Caco-2 (cell line): ENCODE results near the gene PTPN9. TPM values are rescaled to one million over a fixed set of nuclear protein-coding genes. Genes with fewer than 3 reads are reported as not detected.

ENCODE experiments used
- BruUV-seq: library from RNA; stranded (reverse); fragments of 400-500 nt; replicated peaks from 2 replicates; lab custom pipeline; 2021; lab: Mats Ljungman, UMichigan
- CTCF ChIA-PET: fragments of 300-600 bp; sonication (Branson Sonifier 250); formaldehyde crosslinking; loops from one replicate; lab custom pipeline; 2022; ENCODE audit warnings: antibody characterized with exemption; lab: Charles Lee
- POLR2A ChIA-PET: fragments of 300-600 bp; sonication (Branson Sonifier 250); formaldehyde crosslinking; loops from one replicate; lab custom pipeline; 2022; ENCODE audit warnings: antibody characterized with exemption; lab: Charles Lee
- DNase-seq, 2 experiments: peaks; one replicate each; pipeline versions ENCODE4 v3.0.0 to v3.0.0-alpha.2; 2020 to 2022
- H3K27me3 ChIP-seq: replicated peaks from 2 replicates; pipeline ENCODE4 v1.6.0; 2011; ENCODE audit warnings: low read length; ENCODE audit not compliant: control insufficient read depth, insufficient read depth
- H3K36me3 ChIP-seq: 2 replicates; pipeline ENCODE4 v1.5.1; 2011; ENCODE audit warnings: low read length; ENCODE audit not compliant: control insufficient read depth, insufficient read depth
- H3K4me1 ChIP-seq: fragments of 250-450 bp; sonication (Bioruptor Pico); 2 replicates; pipeline ENCODE4 v1.5.1; 2020; ENCODE audit warnings: mild to moderate bottlenecking
- H3K4me3 ChIP-seq: 2 replicates; pipeline ENCODE4 v1.5.1; 2011; ENCODE audit warnings: low read depth, mild to moderate bottlenecking, control low read depth, low read length
- H3K9me3 ChIP-seq: fragments of 250-450 bp; sonication (Bioruptor Pico); 2 replicates; pipeline ENCODE4 v1.5.1; 2020; ENCODE audit warnings: mild to moderate bottlenecking, moderate library complexity
- H3K27ac Mint-ChIP-seq: one replicate; pipeline ENCODE4 v1.8.0; 2022; ENCODE audit warnings: mixed read lengths; ENCODE audit not compliant: unreplicated experiment
- H3K27me3 Mint-ChIP-seq: one replicate; pipeline ENCODE4 v1.8.0; 2022; ENCODE audit warnings: mixed read lengths; ENCODE audit not compliant: insufficient read depth, unreplicated experiment
- H3K36me3 Mint-ChIP-seq: one replicate; pipeline ENCODE4 v1.8.0; 2022; ENCODE audit warnings: mild to moderate bottlenecking, mixed read lengths; ENCODE audit not compliant: insufficient read depth, unreplicated experiment
- H3K4me1 Mint-ChIP-seq: one replicate; pipeline ENCODE4 v1.8.0; 2022; ENCODE audit warnings: low read depth, mixed read lengths; ENCODE audit not compliant: unreplicated experiment
- H3K4me3 Mint-ChIP-seq: one replicate; pipeline ENCODE4 v1.8.0; 2022; ENCODE audit warnings: mild to moderate bottlenecking, moderate library complexity, mixed read lengths; ENCODE audit not compliant: unreplicated experiment
- H3K9me3 Mint-ChIP-seq: one replicate; pipeline ENCODE4 v1.8.0; 2022; ENCODE audit warnings: mixed read lengths; ENCODE audit not compliant: unreplicated experiment
- CTCF ChIP-seq, 2 experiments: fragments of 200-600 bp in 1 of 2; IDR thresholded peaks; 1 replicate in 1 of 2; 2 replicates in 1 of 2; pipeline versions ENCODE4 v1.5.1 to v1.8.0; 2011 to 2022; ENCODE audit warnings: antibody characterized with exemption in 1 of 2, control low read depth in 1 of 2, inconsistent platforms in 1 of 2, low read depth in 1 of 2, low read length in 1 of 2, mild to moderate bottlenecking in 1 of 2, moderate library complexity in 1 of 2; ENCODE audit not compliant: insufficient read depth in 1 of 2, severe bottlenecking in 1 of 2, unreplicated experiment in 1 of 2
- intact Hi-C: fragments of 100-400 bp; cut with micrococcal nuclease; formaldehyde crosslinking; loops from one replicate; pipeline ENCODE4 v1.10.0; 2022; ENCODE audit not compliant: unreplicated experiment
- total RNA-seq: library from RNA; stranded (reverse); gene quantifications from 2 replicates; pipeline ENCODE4 v1.2.3, GENCODE V29; 2022

PTPN9 gene
- total RNA-seq, 1 experiment from 2014 or later, result 27.7 TPM

- TF ChIP-seq CTCF (IDR thresholded peaks at IDR 0.05; ENCODE audit: insufficient read depth in 1 of 2, low read depth in 1 of 2, low read length in 1 of 2, severe bottlenecking in 1 of 2, unreplicated experiment in 1 of 2), result no peak
- Histone ChIP-seq H3K4me1 (peaks cover 11% of the 10 kb centered on the region; the same call in 1 of the 2 replicates), H3K36me3 (peaks cover 1% of the 10 kb centered on the region; the same call in 1 of the 2 replicates), H3K4me3 (no peak overlapping the region), H3K9me3 (no peaks in the 10 kb centered on the region), H3K27me3 (no peaks in the 10 kb centered on the region)
- DNase-seq, result no peak
- Mint-ChIP-seq H3K4me3 (no peak overlapping the region), H3K27ac (no peak overlapping the region), H3K36me3 (peaks cover 20% of the 10 kb centered on the region), H3K9me3 (no peaks in the 10 kb centered on the region), H3K27me3 (no peaks in the 10 kb centered on the region), H3K4me1 (peaks cover 6% of the 10 kb centered on the region)
- intact Hi-C loops, result no loop called here
- ChIA-PET CTCF (no interaction called here), POLR2A (no interaction called here)
- no TSS peak for BruUV-seq
Measured at GRCh38 chr15:75573648-75574384, 5.3 kb downstream of the PTPN9 start.

- Mint-ChIP-seq H3K9me3 (no peaks in the 10 kb centered on the region), H3K4me3 (no peak overlapping the region), H3K36me3 (peaks cover 20% of the 10 kb centered on the region), H3K4me1 (peaks cover 6% of the 10 kb centered on the region), H3K27ac (no peak overlapping the region), H3K27me3 (no peaks in the 10 kb centered on the region)
- H3K4me3 ChIP-seq, result no peak overlapping the region
- H3K4me1 ChIP-seq, result peaks cover 14% of the 10 kb centered on the region
- DNase-seq, result no peak
- intact Hi-C loops, result no loop called here
- POLR2A ChIA-PET, result no interaction called here
- H3K9me3 ChIP-seq, result no peaks in the 10 kb centered on the region
- CTCF ChIA-PET, result no interaction called here
- peaks cover 1% of the 10 kb centered on the region; the same call in 1 of the 2 replicates for H3K36me3 ChIP-seq
- no peaks in the 10 kb centered on the region for H3K27me3 ChIP-seq
- no peak for TF ChIP-seq CTCF (IDR thresholded peaks at IDR 0.05; ENCODE audit: insufficient read depth in 1 of 2, low read depth in 1 of 2, low read length in 1 of 2, severe bottlenecking in 1 of 2, unreplicated experiment in 1 of 2)
- no TSS peak for BruUV-seq
Measured at GRCh38 chr15:75570126-75570845, 8.8 kb downstream of the PTPN9 start.

DNA sequence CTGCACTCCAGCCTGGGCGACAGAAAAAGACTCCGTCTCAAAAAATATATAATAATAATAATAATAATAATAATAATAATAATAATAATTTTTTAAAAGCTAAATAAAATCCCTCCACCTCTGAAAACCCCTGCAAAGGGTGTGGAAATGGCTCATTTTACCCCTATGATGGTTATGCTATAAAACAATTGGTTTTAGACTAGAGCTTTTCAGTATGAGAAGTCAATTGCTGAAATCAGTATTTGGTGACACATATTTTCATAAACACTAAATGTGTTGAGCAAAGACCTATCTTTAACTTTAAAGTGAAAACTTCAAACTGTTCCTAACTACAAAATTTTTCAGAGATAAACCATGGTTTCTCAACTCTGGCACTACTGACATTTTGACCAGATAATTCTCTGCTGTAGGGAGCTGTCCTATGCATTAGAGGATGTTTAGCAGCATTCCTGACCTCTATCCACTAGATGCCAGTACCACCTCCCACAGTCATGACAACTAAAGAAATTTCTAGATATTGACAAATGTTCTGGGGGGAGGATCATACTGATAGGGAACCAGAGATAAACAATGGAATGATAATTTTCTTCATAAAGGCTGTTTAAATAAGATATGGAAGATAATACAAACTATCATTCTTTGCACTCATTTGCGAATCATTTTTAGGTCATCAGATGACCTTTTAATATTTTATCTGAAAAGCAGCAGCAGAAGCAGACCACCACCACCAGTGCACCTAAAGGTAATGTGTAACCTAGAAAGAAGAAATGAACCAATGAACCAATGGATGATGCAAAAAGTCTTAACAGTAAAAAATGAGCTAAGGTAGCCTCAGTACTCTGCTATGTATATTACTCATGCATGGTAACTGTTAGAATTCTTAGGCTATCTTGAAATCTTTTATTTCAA lies 13.8 kb downstream of the PTPN9 start:
- POLR2A ChIA-PET, result interaction anchor here (1.0 to 1.2 kb wide), 2 partner anchors 14 to 114 kb away, joined by 5 read pairs; partner anchors contain the start of genes PTPN9 and SIN3A
- no peak overlapping the region for H3K4me3 Mint-ChIP-seq
- peaks cover 13% of the 10 kb centered on the region for H3K36me3 Mint-ChIP-seq
- Histone ChIP-seq H3K9me3 (no peaks in the 10 kb centered on the region), H3K27me3 (no peaks in the 10 kb centered on the region), H3K4me3 (no peak overlapping the region), H3K4me1 (peaks cover 9% of the 10 kb centered on the region), H3K36me3 (no peaks in the 10 kb centered on the region)
- DNase-seq, result peak; percentile 37 to 48
- no TSS peak for BruUV-seq
- H3K4me1 Mint-ChIP-seq, result no peaks in the 10 kb centered on the region
- CTCF ChIA-PET, result interaction anchor here (0.6 to 1.6 kb wide), 7 partner anchors 13 to 928 kb away, joined by 3 to 5 read pairs (median 3); partner anchors contain the start of genes IMP3 and PTPN9
- TF ChIP-seq CTCF (IDR thresholded peaks at IDR 0.05; ENCODE audit: insufficient read depth in 1 of 2, low read depth in 1 of 2, low read length in 1 of 2, severe bottlenecking in 1 of 2, unreplicated experiment in 1 of 2), result peak in 1 of 2 experiments; percentile 14
- intact Hi-C loops, result no loop called here
- H3K9me3 Mint-ChIP-seq, result no peaks in the 10 kb centered on the region
- no peaks in the 10 kb centered on the region for H3K27me3 Mint-ChIP-seq
- H3K27ac Mint-ChIP-seq, result no peak overlapping the region
